PFSK-1 (cell line): Measurements from ENCODE around the gene RUSC1.

Source experiments
- POLR2AphosphoS5 ChIP-seq: IDR thresholded peaks from 2 replicates; pipeline ENCODE4 v1.6.1; 2012; ENCODE audit warnings: low read depth, mild to moderate bottlenecking, control low read depth, low read length, moderate library complexity
- REST ChIP-seq, 2 experiments: IDR thresholded peaks; 2 replicates each; pipeline versions ENCODE4 v1.6.1 to v1.8.0; 2011 to 2012; ENCODE audit warnings: low read depth in 2 of 2, low read length in 2 of 2, control low read depth in 1 of 2, inconsistent platforms in 1 of 2, mild to moderate bottlenecking in 1 of 2, moderate library complexity in 1 of 2; ENCODE audit not compliant: insufficient read depth in 1 of 2
- SIN3A ChIP-seq: IDR thresholded peaks from 2 replicates; pipeline ENCODE4 v1.6.1; 2012; ENCODE audit warnings: mild to moderate bottlenecking, low read length, moderate library complexity, borderline replicate concordance; ENCODE audit not compliant: insufficient read depth
- TAF1 ChIP-seq: IDR thresholded peaks from 2 replicates; pipeline ENCODE4 v1.6.1; 2012; ENCODE audit warnings: low read length, control low read depth, borderline replicate concordance; ENCODE audit not compliant: insufficient read depth

GRCh38 chr1:155296661-155297060 is 24.0 kb upstream of the RUSC1 start:
- TF ChIP-seq POLR2AphosphoS5: no peak
- no peak for TF ChIP-seq TAF1
- no peak for TF ChIP-seq REST (IDR thresholded peaks at IDR 0.05; ENCODE audit: insufficient read depth in 1 of 2, low read depth in 2 of 2, low read length in 2 of 2)
- TF ChIP-seq SIN3A: no peak
